Suprapubic skin (tissue), 4 donors: ENCODE measurements around the gene LENG1. TPM values are rescaled to one million over a fixed set of nuclear protein-coding genes. Genes with fewer than 3 reads are reported as not detected.
A peak's percentile ranks its signal among the peaks of the same experiment; 100 is the strongest.

Experiments used
- DNase-seq, 2 donors: peaks; one replicate each; pipeline ENCODE4 v3.0.0-alpha.2; 2019; ENCODE audit warnings: low spot score in 2 of 2
- H3K27ac ChIP-seq: fragments of 200-600 bp; sonication (generic); one replicate; pipeline ENCODE4 v1.5.1; 2019
- H3K27me3 ChIP-seq: fragments of 200-600 bp; sonication (generic); one replicate; pipeline ENCODE4 v1.5.1; 2019
- H3K36me3 ChIP-seq: fragments of 200-600 bp; sonication (generic); one replicate; pipeline ENCODE4 v1.5.1; 2019
- H3K4me1 ChIP-seq: fragments of 200-600 bp; sonication (generic); one replicate; pipeline ENCODE4 v1.5.1; 2019
- H3K4me3 ChIP-seq: fragments of 200-600 bp; sonication (generic); one replicate; pipeline ENCODE4 v1.5.1; 2019; ENCODE audit warnings: mild to moderate bottlenecking
- H3K9me3 ChIP-seq: fragments of 200-600 bp; sonication (generic); one replicate; pipeline ENCODE4 v1.5.1; 2019
- CTCF ChIP-seq, 2 donors: fragments of 200-600 bp in 1 of 2; fragments of 450-650 bp in 1 of 2; sonication (generic) in 1 of 2; IDR thresholded peaks; one replicate each; pipeline ENCODE4 v1.5.1; 2016 to 2019; ENCODE audit warnings: antibody characterized with exemption in 2 of 2, mild to moderate bottlenecking in 1 of 2, moderate library complexity in 1 of 2
- EP300 ChIP-seq: sonication (generic); formaldehyde crosslinking; IDR thresholded peaks from one replicate; pipeline ENCODE4 v1.6.1; 2017; ENCODE audit warnings: antibody characterized with exemption
- POLR2A ChIP-seq, 2 donors: fragments of 450-650 bp; IDR thresholded peaks; one replicate each; pipeline ENCODE4 v1.6.1; 2017; ENCODE audit warnings: antibody characterized with exemption in 2 of 2, mild to moderate bottlenecking in 2 of 2, moderate library complexity in 2 of 2
- POLR2AphosphoS5 ChIP-seq, 3 donors: sonication (generic); formaldehyde crosslinking; IDR thresholded peaks; one replicate each; pipeline ENCODE4 v1.6.1; 2017; ENCODE audit warnings: antibody characterized with exemption in 3 of 3
- WGBS: methylation state at CpG from one replicate; pipeline ENCODE4 v1.1.5; 2018; 5-methylcytosine and 5-hydroxymethylcytosine counted together
- total RNA-seq, 4 donors: library from RNA; depleted of rRNA; stranded (reverse); fragments of >200 nt; gene quantifications; one replicate each; pipeline ENCODE4 v1.1.0, GENCODE V29; 2016

The LENG1 gene
- total RNA-seq, 4 donors from 2014 or later, result 2.6 to 4.6 (median 4.0) TPM

- DNase-seq, result peak in 1 of 2 donors; percentile 57
- no peak for TF ChIP-seq EP300
- no peak for TF ChIP-seq CTCF (IDR thresholded peaks at IDR 0.05)
- no peak for TF ChIP-seq POLR2A (IDR thresholded peaks at IDR 0.05)
- no peak for TF ChIP-seq POLR2AphosphoS5 (IDR thresholded peaks at IDR 0.05)
- H3K4me3 ChIP-seq, result no peak overlapping the region
- peaks cover 80% of the 10 kb centered on the region for H3K36me3 ChIP-seq
- H3K9me3 ChIP-seq, result no peaks in the 10 kb centered on the region
- WGBS, result 96% methylated on average over 33 of the region's 41 CpGs
- no peak overlapping the region for H3K27ac ChIP-seq
- no peaks in the 10 kb centered on the region for H3K27me3 ChIP-seq
- H3K4me1 ChIP-seq, result no peaks in the 10 kb centered on the region
Measured at GRCh38 chr19:54128796-54129616, 30.5 kb downstream of the LENG1 start.

- H3K4me1 ChIP-seq, result no peaks in the 10 kb centered on the region
- no peaks in the 10 kb centered on the region for H3K9me3 ChIP-seq
- TF ChIP-seq EP300 (no peak), CTCF (IDR thresholded peaks at IDR 0.05) (no peak), POLR2A (IDR thresholded peaks at IDR 0.05) (no peak), POLR2AphosphoS5 (IDR thresholded peaks at IDR 0.05) (no peak)
- peaks cover 86% of the 10 kb centered on the region for H3K36me3 ChIP-seq
- no peak for DNase-seq
- no peak overlapping the region for H3K4me3 ChIP-seq
- no peaks in the 10 kb centered on the region for H3K27me3 ChIP-seq
- no peak overlapping the region for H3K27ac ChIP-seq
- 94% methylated on average over 20 of the region's 20 CpGs for WGBS
Measured at GRCh38 chr19:54128441-54128725, 31.1 kb downstream of the LENG1 start.

GRCh38 chr19:54127688-54128440, 31.7 kb downstream of the LENG1 start:
- Histone ChIP-seq H3K36me3 (peaks cover 91% of the 10 kb centered on the region), H3K9me3 (no peaks in the 10 kb centered on the region), H3K4me1 (no peaks in the 10 kb centered on the region), H3K27ac (no peak overlapping the region), H3K4me3 (no peak overlapping the region), H3K27me3 (no peaks in the 10 kb centered on the region)
- DNase-seq, result peak in 1 of 2 donors; percentile 58
- WGBS, result 96% methylated on average over 43 of the region's 44 CpGs
- TF ChIP-seq CTCF (IDR thresholded peaks at IDR 0.05) (no peak), POLR2AphosphoS5 (IDR thresholded peaks at IDR 0.05) (no peak), EP300 (no peak), POLR2A (IDR thresholded peaks at IDR 0.05) (no peak)

GRCh38 chr19:54125713-54126112, 33.8 kb downstream of the LENG1 start:
- H3K36me3 ChIP-seq, result peaks cover 97% of the 10 kb centered on the region
- H3K9me3 ChIP-seq, result no peaks in the 10 kb centered on the region
- TF ChIP-seq POLR2AphosphoS5 (IDR thresholded peaks at IDR 0.05) (no peak), POLR2A (IDR thresholded peaks at IDR 0.05) (no peak), EP300 (no peak), CTCF (IDR thresholded peaks at IDR 0.05) (no peak)
- H3K27ac ChIP-seq, result no peak overlapping the region
- no peaks in the 10 kb centered on the region for H3K4me1 ChIP-seq
- no peaks in the 10 kb centered on the region for H3K27me3 ChIP-seq
- no peak for DNase-seq
- WGBS, result 93% methylated on average over 7 of the region's 9 CpGs
- H3K4me3 ChIP-seq, result no peak overlapping the region

GRCh38 chr19:54124393-54124792, 35.1 kb downstream of the LENG1 start:
- DNase-seq, result no peak
- Histone ChIP-seq H3K27me3 (no peaks in the 10 kb centered on the region), H3K4me1 (no peaks in the 10 kb centered on the region), H3K4me3 (no peak overlapping the region), H3K27ac (no peak overlapping the region), H3K9me3 (no peaks in the 10 kb centered on the region), H3K36me3 (peaks cover 99% of the 10 kb centered on the region)
- WGBS, result 90% methylated on average over 14 of the region's 19 CpGs
- no peak for TF ChIP-seq EP300
